RCC 7860 (cell line): ENCODE measurements around the gene WFIKKN2.
"Not testable (repeated sequence)": the region's sequence is repeated elsewhere in the genome, so short reads cannot be mapped to it uniquely, and the experiment has no call there.

Source experiments
- DNase-seq: peaks from one replicate; pipeline ENCODE4 v3.0.0-alpha.2; 2015; ENCODE audit warnings: low spot score
- FAIRE-seq: peaks from 2 replicates; lab custom pipeline; 2012; peaks lifted over from hg19 to GRCh38; lab: Jason Lieb, UNC

WFIKKN2 gene

DNA sequence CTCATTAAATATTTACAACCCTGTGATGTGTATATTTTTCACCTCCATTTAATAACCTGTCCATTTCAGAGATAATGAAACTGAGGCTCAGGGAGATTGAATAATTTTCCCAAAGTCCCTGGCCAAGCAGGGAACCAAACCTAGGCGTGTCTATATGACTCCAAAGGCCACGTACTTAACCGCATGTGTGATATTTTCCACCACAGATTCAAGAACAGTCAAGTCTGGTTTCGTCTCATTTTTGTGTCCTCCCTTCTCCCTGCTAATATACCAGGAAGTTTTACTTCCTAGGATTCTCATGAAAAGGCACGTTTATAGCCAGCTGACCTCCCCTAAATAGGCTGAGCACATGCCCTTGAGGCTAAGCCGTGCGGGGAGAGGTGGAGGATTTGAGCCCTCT, 15.3 kb downstream of the WFIKKN2 start:
- no peak for FAIRE-seq

DNA sequence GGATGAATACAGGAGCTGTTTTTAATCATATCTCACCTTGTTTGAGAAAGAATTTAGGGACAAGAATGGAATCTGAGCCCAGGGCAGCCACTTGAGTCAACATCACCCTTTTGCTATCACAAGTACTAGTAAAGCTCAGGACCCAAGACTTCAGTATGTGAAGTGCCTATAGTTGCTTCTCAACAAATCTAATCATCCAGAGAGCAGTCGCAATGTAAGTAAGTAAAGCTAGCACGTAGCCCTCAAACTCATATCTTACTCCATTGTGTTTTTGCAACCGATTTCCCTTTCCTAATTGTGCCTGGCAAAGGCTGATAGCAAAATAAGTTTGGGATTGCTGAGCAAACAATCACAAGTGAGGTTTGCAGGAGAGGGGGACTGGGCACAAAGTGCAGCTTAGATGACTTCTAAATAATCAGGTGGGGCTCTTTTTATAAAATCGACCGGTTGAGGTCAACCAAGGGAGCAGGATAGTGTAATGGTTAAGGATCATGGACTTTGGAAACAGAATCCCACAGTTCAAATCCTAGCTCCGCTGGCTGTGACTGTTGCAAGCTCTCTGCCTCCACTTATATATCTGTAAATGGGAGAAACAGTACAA, 17.7 kb downstream of the WFIKKN2 start:
- no peak for DNase-seq
- no peak for FAIRE-seq

More for the DNA sequence above, 15.3 kb downstream of the WFIKKN2 start:
- no peak for DNase-seq

DNA sequence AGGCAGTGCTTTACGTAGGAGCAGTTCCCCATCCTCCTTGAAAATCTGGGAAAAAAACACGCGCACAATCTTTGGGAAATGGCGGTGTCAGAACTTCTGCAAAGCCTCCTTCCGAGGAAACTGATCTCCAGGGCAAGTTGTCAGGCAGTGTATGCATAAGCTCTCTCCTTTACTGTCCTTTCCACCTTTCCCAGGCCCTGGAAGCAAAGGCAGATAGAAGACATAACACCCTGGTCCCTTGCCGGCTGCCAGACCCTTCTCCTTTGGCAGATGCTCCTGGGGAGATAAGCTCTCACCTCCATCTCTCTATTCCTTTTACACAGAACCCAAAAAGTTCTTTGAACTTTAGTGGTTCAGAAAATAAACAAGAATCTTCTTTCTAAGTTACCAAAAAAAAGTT, 18.4 kb downstream of the WFIKKN2 start:
- DNase-seq, result no peak
- FAIRE-seq, result no peak

DNA sequence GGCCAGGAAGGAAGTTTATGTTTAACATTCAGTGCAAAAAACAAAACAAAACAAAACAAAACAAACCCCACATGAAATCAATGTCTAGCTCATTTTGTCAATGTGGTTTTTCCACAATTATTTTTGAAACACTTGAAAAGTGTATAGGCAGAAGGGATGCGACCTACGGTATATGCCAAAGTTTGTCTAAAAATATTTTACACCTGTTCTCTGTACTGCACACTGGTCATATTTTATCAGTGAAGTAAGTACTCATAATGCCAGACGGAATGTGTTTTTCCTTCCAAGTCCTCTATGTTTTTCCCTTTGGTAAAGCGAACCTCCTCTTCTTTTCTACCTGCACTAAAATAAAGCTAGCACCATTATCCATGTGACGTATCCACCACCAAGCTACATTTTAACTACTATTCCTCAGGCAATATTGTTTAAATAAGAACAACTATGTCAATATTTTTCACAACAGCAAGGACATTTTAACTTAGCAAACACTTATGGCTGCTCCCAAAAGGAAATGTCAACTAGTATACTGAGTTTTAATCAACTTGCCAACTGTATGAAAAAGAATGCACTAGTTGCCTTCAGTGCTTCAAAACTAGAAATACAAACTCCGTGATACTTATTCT, 20.4 kb downstream of the WFIKKN2 start:
- FAIRE-seq, result no peak

DNA sequence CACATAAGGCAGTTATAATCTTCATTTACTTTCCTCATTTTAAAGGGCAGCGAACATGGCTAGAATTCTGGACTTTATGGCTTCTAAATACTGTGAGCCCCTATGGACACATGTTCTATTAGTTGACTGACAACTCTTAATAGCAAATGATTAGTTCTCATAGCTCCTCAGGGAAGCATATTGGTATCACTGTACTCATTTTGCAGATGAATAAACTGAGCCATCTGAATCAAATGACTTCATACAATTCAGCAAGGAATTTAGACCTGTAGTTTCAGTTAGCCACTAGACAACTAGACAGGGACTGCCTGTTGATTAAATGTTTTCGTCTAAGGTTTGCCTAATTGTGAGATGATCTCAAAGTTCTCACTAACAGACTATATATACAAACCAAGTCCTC, 21.0 kb downstream of the WFIKKN2 start:
- no peak for FAIRE-seq
- no peak for DNase-seq

More for the DNA sequence above, 20.4 kb downstream of the WFIKKN2 start:
- DNase-seq, result no peak

DNA sequence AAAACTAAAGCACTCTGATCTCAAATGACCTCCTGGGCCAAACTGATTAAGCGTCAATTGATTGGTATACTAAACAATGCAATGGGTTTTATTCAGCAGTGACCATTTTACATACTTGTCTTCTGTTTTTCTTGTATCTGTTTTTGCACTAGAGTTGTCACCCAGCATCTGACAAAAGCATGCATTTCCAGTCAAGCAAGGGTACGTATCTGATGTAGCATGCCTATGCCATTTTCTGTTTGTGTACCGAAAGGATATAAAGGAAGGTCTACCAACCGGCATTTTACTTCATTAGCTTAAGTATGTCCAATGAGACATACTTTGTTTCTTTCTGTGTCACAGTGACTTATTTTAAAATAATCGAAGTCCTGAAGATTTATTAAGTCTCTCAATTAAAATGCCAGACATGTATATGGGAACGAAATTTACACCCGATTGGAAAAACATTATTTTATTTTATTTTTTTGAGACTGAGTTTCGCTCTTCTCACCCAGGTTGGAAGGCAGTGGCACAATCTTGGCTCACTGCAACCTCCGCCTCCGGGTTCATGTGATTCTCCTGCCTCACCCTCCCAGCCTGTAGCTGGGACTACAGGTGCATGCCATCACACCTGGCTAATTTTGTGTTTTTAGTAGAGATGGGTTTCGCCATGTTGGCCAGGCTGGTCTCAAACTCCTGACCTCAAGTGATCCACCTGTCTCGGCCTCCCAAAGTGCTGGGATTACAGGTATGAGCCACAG, 23.3 kb downstream of the WFIKKN2 start:
- DNase-seq (no peak), FAIRE-seq (no peak)

DNA sequence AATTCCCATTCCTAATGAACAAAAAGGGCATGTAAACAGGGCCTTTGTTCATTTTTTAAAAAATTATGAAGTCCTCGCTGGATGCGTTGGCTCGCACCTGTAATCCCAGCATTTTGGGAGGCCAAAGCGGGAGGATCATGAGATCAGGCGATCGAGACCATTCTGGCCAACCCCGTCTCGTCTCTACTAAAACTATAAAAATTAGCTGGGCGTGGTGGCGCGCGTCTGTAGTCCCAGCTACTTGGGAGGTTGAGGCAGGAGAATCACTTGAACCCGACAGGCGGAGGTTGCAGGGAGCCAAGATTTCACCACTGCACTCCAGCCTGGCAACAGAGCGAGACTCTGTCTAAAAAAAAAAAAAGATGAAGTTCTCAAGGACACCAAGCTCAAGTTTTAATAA, 24.3 kb downstream of the WFIKKN2 start:
- FAIRE-seq, DNase-seq: not testable (repeated sequence)

DNA sequence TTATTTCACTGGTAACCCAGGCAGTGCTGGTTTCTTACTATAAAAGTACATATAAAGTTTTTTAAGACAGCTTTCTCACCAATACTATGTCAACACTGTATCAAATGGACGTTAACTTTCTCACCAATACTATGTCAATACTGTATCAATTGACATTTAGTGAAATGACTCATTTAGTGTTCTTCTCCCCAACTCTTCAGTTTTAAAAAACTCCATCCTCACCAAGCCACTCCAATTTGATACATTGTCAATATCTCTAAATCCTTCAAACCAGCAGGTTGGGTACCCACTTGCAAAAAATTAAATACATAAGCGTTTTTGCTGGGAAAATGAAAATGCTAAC, 25.9 kb downstream of the WFIKKN2 start:
- FAIRE-seq, result no peak
- no peak for DNase-seq

DNA sequence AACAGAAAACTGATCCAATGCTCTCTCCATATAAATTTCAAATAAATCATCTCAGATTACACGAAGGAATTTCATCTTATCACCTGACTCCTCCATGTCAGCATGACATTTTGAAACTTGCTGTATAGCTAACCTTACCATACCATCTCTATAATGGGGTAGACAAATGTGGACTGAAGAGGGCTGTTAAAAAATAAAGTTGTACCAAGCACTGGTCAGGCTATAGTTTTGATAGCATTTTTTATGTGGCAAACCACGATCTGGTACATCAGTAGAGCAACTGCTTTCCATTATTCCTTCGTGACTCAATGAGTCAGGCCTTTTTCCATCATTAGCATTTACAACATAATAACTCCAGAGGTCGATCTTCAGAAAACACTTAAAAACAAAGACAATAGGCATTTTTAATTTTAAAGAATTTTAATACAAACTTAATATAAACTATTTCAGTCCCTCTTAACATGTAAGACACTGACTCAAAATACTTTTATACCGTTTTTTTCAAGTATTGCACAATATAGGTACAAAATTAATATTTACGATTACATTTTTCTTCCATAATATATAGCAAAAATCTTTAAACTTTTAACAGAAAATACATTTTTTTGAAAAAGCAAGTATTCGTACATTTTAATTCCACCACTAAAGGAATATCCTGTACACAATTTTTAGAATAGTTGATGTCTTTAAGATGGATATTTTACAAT, 26.6 kb downstream of the WFIKKN2 start:
- FAIRE-seq (no peak), DNase-seq (no peak)

DNA sequence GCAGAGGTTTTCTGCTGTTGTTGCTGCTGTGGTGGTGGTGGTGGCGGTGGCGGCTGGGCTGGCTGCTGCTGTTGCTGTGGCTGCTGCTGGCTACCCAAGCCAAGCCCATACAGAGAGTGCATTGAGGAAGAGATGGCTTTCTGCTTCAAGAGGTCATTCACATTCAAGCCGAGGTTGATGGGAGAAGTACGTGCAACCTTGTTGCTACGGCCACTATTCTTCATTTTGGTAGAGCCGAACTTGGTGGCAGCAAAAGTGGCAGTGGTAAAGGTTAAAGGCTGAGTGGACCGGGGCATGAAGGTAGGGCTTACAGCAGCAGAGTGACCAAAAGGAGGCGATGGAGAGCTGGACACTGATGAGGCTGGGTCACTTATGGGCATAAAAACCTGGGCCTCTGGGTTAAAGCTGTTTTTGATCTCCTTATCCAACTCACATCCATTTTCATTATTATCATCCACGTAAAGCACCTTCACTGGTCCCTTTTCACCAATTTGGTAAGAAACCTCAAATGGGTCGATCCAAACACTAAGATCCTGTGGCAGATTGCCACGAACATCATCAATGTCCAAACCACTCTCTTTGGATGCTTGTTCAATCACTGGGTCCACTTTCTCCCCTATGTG, 27.9 kb downstream of the WFIKKN2 start:
- DNase-seq, result no peak
- FAIRE-seq, result no peak

DNA sequence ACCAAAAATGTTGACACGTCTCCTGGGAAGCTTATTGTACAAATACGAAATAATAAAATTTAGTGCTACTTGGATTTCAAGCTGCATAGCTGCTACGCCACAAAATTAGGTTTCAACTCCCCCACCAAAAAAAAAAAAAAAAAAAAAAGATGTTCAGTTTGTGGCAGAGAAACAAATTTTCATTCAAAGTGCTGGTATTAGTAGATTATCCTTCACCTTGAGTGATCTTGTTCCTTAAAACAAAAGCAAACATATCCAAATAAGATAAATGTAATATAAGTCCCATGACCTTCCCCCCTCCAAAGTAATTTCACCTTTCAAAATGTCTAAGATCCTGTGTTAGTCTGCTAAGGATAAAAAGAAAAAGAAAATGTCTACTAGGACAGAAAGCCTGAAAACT, 28.5 kb downstream of the WFIKKN2 start:
- FAIRE-seq, result no peak
- no peak for DNase-seq

DNA sequence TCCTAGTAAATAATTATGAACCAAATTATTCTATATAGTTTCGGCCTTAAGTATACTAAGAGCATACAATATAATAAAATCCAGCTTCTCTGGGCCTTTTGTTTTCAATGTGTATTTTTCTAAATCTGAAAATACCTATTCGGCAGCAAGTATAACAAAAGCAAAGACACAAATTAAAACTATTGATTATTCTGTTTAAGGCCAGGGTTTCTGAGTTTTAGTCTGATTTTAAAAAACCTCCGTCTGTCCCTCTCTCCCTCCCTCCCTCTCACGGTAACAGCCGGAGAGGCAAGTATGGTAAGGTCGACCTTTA, 29.3 kb downstream of the WFIKKN2 start:
- no peak for DNase-seq
- FAIRE-seq, result no peak

DNA sequence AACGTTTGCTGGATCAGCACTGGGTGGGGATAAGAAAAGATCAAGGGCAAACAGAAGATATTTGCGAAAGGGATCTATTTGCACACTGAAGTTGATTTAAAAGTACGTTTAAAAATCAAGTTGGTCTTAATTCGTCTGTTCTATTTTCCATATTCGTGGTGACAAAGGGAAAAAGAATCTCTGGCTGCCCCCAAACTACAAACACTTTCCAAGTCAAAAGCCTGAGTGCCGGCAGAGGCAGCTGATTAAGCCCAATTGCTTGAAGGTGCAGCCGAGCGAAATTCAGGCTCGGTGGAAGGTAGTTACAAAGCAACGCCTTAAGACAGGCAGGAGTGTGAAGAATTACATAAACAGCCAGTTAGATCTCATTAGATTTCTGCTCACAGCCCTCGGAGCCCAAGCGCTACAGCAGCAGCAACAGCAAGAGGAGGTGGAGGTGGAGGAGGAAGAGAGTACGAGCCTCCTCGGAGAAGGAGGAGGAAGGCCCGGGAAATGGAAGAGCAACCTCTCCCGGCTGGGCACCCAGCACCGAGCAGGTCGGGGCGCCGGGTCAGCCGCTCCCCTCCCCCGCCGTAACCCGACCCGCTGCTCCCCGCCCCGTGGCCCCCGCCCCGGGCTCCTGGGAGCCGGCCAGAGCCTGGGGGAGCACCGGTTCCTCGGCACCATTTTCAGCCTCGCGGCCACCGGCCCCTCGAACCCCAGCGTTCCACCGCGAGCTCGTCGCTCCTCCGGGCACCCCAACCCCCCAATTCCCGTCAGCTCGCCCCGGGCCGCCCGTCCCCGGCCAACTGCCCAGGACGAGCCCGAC, 29.9 kb downstream of the WFIKKN2 start:
- DNase-seq (peak; percentile 37), FAIRE-seq (no peak)

DNA sequence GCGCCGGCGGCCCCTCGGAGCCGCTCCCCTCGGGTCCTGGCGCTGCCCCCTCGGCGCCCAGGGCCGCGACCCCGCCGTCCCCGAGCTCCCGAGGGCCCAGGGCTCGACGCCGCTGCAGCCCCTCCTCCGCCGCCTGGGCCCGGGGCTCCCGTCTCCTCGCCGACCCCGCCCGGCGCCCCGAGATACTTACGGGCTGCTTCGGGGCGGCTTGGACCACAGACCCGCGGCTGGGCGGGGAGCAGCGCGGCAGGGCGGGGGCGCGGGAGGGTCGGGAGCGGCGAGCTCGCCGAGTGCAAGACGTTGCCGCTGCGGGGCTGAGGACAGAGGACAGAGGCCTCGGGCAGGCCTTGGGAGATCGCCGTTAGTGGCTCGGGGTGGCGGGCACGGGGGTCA, 30.5 kb downstream of the WFIKKN2 start:
- FAIRE-seq (no peak), DNase-seq (no peak)

DNA sequence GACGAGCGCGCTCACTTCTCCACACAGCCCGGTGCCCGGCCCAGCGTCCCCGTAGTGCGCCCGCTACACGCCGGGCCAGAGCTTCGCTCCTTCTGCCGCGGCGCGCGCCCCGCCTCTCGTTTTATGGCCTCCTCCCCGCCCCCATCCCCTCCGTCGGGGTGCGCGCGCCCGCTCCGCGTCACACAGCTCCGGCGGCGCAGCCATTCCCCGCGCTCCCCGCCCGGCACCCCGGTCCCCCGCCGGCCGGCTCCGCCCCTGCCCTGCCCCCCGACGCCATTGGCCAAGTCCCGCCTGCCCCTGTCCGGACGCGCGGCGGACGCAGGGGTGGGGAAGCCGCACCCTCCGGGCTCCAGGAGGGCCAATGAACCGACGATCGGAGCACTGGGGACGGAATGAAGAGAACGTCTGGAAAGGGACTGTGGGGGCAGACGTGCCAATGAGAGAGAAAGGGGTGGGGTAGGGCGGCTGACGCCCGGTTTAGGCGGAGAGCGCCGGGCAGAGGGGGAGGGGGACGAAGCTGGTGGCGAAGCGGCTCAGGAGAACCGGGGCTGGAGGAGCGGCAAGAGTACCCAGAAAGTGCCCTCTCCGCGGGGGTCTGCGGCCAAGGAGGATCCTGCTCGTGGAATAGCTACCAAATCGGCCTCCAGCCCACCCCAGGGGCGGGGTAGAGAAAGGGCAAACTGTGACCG, 31.0 kb downstream of the WFIKKN2 start, which contains the start of gene TOB1:
TSS of gene TOB1 (minus strand) at position 94 of the 689 bp plus-strand sequence. CDS start 2,337 bp downstream, outside the sequence.
- peak; percentile 86 for DNase-seq
- FAIRE-seq, result no peak

DNA sequence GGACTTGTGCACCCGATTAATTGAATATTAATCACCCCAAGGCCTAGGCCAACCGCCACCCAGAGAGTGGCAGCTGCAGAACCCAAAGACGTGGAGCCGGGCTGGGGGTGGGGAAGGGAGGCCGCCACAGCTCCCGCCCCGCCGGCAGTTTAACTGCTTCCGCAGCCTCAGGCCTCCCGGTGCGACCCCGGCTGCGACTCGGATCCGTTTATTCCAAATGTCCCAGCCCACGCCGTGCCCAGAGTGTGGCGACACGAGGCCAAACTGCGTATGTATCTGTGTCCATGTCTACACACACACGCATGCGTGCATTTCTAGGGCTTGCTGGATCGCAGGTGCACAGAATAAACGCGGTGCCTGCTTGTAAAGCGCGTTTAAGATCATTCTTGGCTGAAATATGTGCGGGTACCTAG, 31.6 kb downstream of the WFIKKN2 start:
- FAIRE-seq (no peak), DNase-seq (peak; percentile 17)

DNA sequence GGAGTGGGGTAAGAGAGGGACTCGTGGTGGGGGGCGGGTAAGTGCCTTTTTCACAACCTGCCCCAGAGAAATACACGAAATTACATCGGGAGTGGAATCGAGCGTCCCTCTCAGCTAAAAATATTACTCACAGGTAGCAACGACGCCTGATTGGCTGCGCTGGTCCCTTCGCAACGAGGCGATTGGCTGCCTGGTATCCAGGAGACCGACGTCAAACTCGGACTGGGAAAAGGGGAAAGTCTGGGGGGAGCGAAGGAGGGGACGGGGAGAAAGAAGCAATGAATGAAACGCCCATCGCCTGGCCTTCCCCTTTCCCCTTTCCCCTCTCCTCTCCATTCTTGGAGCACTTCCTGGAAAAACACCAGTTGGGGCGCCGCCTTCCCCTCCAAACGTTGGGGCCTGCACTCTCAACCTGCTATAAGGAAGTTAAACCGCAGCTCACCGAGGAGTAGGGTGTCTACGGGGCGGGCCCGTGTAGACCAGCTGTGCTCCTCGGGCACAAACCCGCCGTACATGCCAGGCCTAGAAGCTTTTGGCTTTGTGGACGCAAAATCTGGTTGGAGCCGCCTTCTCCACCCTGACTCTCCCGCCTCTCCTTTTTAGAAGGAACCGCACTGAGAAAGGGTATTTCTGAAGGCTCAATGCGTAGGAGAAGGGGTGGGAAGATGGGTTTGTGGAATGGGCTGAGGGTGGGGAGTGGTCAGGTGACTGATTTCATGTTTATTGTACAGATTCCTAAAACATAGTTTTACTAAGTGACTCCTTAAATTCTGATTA, 32.2 kb downstream of the WFIKKN2 start:
- DNase-seq (peak; percentile 77), FAIRE-seq (peak; percentile 77)

DNA sequence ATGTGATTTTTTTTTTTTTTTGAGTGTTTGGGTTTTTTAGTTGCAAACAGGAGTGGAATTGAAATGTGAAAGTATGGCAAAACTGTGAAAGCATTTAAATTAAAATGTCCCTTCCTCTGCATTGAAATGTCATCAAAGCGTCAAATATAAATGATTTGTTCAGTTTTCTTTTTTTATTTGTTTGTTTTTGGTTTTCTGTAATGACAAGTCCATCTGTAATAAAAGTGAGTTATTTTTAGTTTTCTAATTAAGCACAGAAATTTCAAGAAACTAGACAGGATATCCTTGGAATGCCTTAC, 32.7 kb downstream of the WFIKKN2 start:
- DNase-seq (no peak), FAIRE-seq (no peak)

DNA sequence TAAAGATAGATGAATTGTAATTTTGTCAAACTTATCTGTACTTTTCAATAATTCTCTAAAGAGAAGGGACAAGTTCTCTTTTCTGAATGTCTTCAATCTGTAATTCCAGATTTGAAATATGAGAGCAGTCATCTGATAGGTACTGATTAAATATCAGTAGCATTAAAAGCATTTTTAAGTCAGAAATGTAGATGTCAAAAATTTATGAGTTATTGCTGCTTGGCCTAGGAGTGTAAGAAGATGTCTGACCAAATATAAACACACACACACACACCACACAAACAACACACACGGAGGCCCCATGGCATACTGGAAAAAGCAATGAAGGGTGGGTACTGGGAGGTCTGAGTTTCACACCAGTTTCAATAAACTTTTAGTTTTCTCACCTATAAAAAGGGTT, 33.2 kb downstream of the WFIKKN2 start:
- FAIRE-seq, result no peak

More for the DNA sequence above, 33.2 kb downstream of the WFIKKN2 start:
- DNase-seq, result no peak
